Measurements from ENCODE around the gene MED16.
"Not testable (repeated sequence)": the region's sequence is repeated elsewhere in the genome, so short reads cannot be mapped to it uniquely, and the experiment has no call there.

- TF ChIP-seq FOXJ3 (CRISPR knock-in tag; IDR thresholded peaks at IDR 0.05; ENCODE audit: borderline replicate concordance); CBFB (CRISPR knock-in tag; IDR thresholded peaks at IDR 0.05; ENCODE audit: low read depth); USF1 (CRISPR knock-in tag; IDR thresholded peaks at IDR 0.05); MLX (CRISPR knock-in tag; IDR thresholded peaks at IDR 0.05); USF2 (CRISPR knock-in tag; IDR thresholded peaks at IDR 0.05); CTCF (IDR thresholded peaks at IDR 0.05): not testable (repeated sequence)
These were observed 1.4 kb downstream of the MED16 start for GRCh38 chr19:891421-892200.

All from WTC11 (cell line).